HepG2 (cell line): Measurements from ENCODE around the gene SCNM1. TPM values are rescaled to one million over a fixed set of nuclear protein-coding genes. Genes with fewer than 3 reads are reported as not detected.

ENCODE experiments used
- ADNP ChIP-seq: sonication (generic); formaldehyde crosslinking; IDR thresholded peaks from 2 replicates; pipeline ENCODE4 v1.4.0; 2020; ENCODE audit warnings: missing genetic modification reagents
- HNRNPH1 ChIP-seq: fragments of 200-400 bp; formaldehyde crosslinking; optimal IDR thresholded peaks from 2 replicates; pipeline ENCODE3; 2017; ENCODE audit warnings: mild to moderate bottlenecking, low read depth, low read length
- HOXA3 ChIP-seq: sonication (generic); formaldehyde crosslinking; IDR thresholded peaks from 2 replicates; pipeline ENCODE4 v1.5.0; 2020; ENCODE audit warnings: missing genetic modification reagents
- NBN ChIP-seq: fragments of 450-650 bp; conservative IDR thresholded peaks from 2 replicates; pipeline ENCODE4 v1.6.1; 2017
- NFKBIZ ChIP-seq: IDR thresholded peaks from 2 replicates; pipeline ENCODE4 v1.6.1; 2018; ENCODE audit warnings: missing genetic modification reagents, missing compliant biosample characterization
- ZC3H4 ChIP-seq: sonication (generic); formaldehyde crosslinking; IDR thresholded peaks from 2 replicates; pipeline ENCODE4 v1.4.0; 2020; ENCODE audit warnings: missing genetic modification reagents, borderline replicate concordance
- ZFP90 ChIP-seq: sonication (generic); formaldehyde crosslinking; IDR thresholded peaks from 2 replicates; pipeline ENCODE4 v1.8.0; 2022; ENCODE audit warnings: missing genetic modification reagents, mild to moderate bottlenecking, inconsistent platforms, borderline replicate concordance
- ZKSCAN1 ChIP-seq: fragments of 150-350 bp; IDR thresholded peaks from 2 replicates; pipeline ENCODE4 v1.6.1; 2014; ENCODE audit warnings: low read length
- ZNF292 ChIP-seq: sonication (generic); formaldehyde crosslinking; IDR thresholded peaks from 2 replicates; pipeline ENCODE4 v1.8.1; 2022; ENCODE audit warnings: mild to moderate bottlenecking, low read depth, missing genetic modification reagents, borderline replicate concordance
- ZNF616 ChIP-seq: sonication (generic); formaldehyde crosslinking; IDR thresholded peaks from 2 replicates; pipeline ENCODE4 v1.5.0; 2020; ENCODE audit warnings: low read depth, mild to moderate bottlenecking, missing genetic modification reagents
- ZNF619 ChIP-seq: sonication (generic); formaldehyde crosslinking; IDR thresholded peaks from 2 replicates; pipeline ENCODE4 v1.4.0; 2020; ENCODE audit warnings: mild to moderate bottlenecking, missing genetic modification reagents
- ZNF850 ChIP-seq: sonication (generic); formaldehyde crosslinking; conservative IDR thresholded peaks from 2 replicates; pipeline ENCODE4 v1.9.0; 2021; ENCODE audit warnings: mild to moderate bottlenecking, missing genetic modification reagents
- polyA plus RNA-seq, 8 experiments: library from polyadenylated mRNA; depleted of rRNA in 3 of 8; stranded (reverse) in 7 of 8; unstranded in 1 of 8; fragments of >200 nt; fragmentation: Illumina TruSeq in 4 of 8; extraction: Trizol in 4 of 8; gene quantifications; 2 replicates each; pipeline versions ENCODE4 v1.2.1 to v1.2.3, GENCODE V29; 2011 to 2016; ENCODE audit warnings: low read depth in 4 of 8, missing spikeins in 1 of 8, mixed read lengths in 1 of 8; ENCODE audit not compliant: insufficient read depth in 1 of 8
- total RNA-seq, 5 experiments: library from RNA; depleted of rRNA; stranded (reverse); fragments of >200 nt; fragmentation: Illumina TruSeq; extraction: Trizol; gene quantifications; 2 replicates each; pipeline ENCODE4 v1.2.3, GENCODE V29; 2016; ENCODE audit warnings: low read depth in 1 of 5
- TF ChIP-seq, protein P1 (sequence below): sonication (generic); formaldehyde crosslinking; IDR thresholded peaks from 2 replicates; pipeline ENCODE4 v1.4.0; 2020; ENCODE audit warnings: missing genetic modification reagents, borderline replicate concordance
- TF ChIP-seq, protein P2 (sequence below): IDR thresholded peaks from 2 replicates; pipeline ENCODE4 v1.6.1; 2016; ENCODE audit warnings: mild to moderate bottlenecking, missing biosample characterization, missing genetic modification reagents
- TF ChIP-seq, protein P3 (sequence below): sonication (generic); formaldehyde crosslinking; IDR thresholded peaks from 2 replicates; pipeline ENCODE4 v1.4.0; 2020; ENCODE audit warnings: missing genetic modification reagents
- TF ChIP-seq, protein P4 (sequence below): sonication (generic); formaldehyde crosslinking; IDR thresholded peaks from 2 replicates; pipeline ENCODE4 v1.5.1; 2020; ENCODE audit warnings: mild to moderate bottlenecking, missing genetic modification reagents, moderate library complexity
- TF ChIP-seq, protein P5 (sequence below): sonication (generic); formaldehyde crosslinking; IDR thresholded peaks from 2 replicates; pipeline ENCODE4 v1.4.0; 2020; ENCODE audit warnings: missing genetic modification reagents
- TF ChIP-seq, protein P6 (sequence below): IDR thresholded peaks from 2 replicates; pipeline ENCODE4 v1.6.1; 2018; ENCODE audit warnings: missing genetic modification reagents, mild to moderate bottlenecking, missing compliant biosample characterization
- TF ChIP-seq, protein P7 (sequence below): sonication (generic); formaldehyde crosslinking; IDR thresholded peaks from 2 replicates; pipeline ENCODE4 v1.4.0; 2020; ENCODE audit warnings: missing genetic modification reagents

SCNM1 gene
- total and polyA plus RNA-seq, 2 of the 13 experiments (the other 11 are each of a cell fraction or from before 2014, with no cell fraction given) = 16.3 to 31.5 TPM

DNA sequence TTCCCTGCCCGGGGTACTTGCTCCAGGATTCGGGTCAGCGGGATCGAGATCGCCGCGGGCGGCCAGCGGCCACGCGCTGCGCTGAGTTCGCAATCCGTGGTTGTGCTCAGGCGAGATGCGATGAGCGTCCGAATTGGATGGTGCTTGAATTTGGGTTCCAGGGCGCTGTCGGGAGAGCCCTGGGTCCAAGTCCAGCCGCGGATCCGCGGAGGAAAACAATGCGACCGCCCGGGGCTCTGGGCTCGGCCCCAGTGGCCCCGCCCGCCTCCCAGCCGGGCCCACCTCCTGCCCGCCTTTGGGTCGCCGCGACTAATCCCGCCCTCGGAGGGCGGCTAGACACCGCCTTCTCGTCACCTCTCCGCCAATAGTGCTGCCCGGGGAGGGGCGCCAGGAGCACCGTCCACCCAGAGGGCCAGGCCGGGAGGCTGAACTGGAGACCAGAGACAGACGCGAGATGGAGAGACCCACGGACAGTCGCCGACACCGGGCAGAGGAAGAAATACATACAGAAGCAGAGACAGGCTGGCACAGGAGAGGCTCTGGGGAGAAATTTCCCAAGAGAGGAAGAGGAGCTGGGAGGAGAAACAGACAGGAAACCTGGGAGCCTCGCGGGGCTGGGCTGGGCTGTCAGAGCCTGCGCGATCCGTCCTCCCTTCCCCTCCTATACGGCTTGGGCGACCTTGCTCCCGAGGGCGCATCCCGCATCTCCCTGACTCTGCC, 19.4 kb upstream of the SCNM1 start, which contains the start of gene SEMA6C (continued):
- TF ChIP-seq ZNF850 (CRISPR knock-in tag) = no peak
- TF ChIP-seq, protein P1, sequence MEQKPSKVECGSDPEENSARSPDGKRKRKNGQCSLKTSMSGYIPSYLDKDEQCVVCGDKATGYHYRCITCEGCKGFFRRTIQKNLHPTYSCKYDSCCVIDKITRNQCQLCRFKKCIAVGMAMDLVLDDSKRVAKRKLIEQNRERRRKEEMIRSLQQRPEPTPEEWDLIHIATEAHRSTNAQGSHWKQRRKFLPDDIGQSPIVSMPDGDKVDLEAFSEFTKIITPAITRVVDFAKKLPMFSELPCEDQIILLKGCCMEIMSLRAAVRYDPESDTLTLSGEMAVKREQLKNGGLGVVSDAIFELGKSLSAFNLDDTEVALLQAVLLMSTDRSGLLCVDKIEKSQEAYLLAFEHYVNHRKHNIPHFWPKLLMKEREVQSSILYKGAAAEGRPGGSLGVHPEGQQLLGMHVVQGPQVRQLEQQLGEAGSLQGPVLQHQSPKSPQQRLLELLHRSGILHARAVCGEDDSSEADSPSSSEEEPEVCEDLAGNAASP (CRISPR knock-in tag) = peak; percentile 37; the same call in 1 of the 2 replicates
- TF ChIP-seq ZFP90 (CRISPR knock-in tag) = no peak
- 0 out of 2 replicates have a peak, but pooled peaks have one; percentile 7 for TF ChIP-seq HOXA3 (CRISPR knock-in tag)
- no peak for TF ChIP-seq ZKSCAN1
- TF ChIP-seq NFKBIZ (CRISPR knock-in tag) = peak; percentile 5; the same call in 1 of the 2 replicates
- TF ChIP-seq, protein P2, sequence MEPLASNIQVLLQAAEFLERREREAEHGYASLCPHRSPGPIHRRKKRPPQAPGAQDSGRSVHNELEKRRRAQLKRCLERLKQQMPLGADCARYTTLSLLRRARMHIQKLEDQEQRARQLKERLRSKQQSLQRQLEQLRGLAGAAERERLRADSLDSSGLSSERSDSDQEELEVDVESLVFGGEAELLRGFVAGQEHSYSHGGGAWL = no peak; the same call in 1 of the 2 replicates
- TF ChIP-seq, protein P3, sequence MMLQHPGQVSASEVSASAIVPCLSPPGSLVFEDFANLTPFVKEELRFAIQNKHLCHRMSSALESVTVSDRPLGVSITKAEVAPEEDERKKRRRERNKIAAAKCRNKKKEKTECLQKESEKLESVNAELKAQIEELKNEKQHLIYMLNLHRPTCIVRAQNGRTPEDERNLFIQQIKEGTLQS (CRISPR knock-in tag) = no peak
- TF ChIP-seq ADNP (CRISPR knock-in tag) = no peak
- TF ChIP-seq HNRNPH1 = no peak
- TF ChIP-seq ZNF619 (CRISPR knock-in tag) = 0 out of 2 replicates have a peak, but pooled peaks have one; percentile 55
- no peak for TF ChIP-seq ZC3H4 (CRISPR knock-in tag)
- TF ChIP-seq, protein P4, sequence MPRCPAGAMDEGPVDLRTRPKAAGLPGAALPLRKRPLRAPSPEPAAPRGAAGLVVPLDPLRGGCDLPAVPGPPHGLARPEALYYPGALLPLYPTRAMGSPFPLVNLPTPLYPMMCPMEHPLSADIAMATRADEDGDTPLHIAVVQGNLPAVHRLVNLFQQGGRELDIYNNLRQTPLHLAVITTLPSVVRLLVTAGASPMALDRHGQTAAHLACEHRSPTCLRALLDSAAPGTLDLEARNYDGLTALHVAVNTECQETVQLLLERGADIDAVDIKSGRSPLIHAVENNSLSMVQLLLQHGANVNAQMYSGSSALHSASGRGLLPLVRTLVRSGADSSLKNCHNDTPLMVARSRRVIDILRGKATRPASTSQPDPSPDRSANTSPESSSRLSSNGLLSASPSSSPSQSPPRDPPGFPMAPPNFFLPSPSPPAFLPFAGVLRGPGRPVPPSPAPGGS (CRISPR knock-in tag) = no peak; the same call in 1 of the 2 replicates
- no peak for TF ChIP-seq ZNF616
- TF ChIP-seq, protein P5, sequence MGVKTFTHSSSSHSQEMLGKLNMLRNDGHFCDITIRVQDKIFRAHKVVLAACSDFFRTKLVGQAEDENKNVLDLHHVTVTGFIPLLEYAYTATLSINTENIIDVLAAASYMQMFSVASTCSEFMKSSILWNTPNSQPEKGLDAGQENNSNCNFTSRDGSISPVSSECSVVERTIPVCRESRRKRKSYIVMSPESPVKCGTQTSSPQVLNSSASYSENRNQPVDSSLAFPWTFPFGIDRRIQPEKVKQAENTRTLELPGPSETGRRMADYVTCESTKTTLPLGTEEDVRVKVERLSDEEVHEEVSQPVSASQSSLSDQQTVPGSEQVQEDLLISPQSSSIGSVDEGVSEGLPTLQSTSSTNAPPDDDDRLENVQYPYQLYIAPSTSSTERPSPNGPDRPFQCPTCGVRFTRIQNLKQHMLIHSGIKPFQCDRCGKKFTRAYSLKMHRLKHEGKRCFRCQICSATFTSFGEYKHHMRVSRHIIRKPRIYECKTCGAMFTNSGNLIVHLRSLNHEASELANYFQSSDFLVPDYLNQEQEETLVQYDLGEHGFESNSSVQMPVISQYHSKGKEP = no peak
- TF ChIP-seq, protein P6, sequence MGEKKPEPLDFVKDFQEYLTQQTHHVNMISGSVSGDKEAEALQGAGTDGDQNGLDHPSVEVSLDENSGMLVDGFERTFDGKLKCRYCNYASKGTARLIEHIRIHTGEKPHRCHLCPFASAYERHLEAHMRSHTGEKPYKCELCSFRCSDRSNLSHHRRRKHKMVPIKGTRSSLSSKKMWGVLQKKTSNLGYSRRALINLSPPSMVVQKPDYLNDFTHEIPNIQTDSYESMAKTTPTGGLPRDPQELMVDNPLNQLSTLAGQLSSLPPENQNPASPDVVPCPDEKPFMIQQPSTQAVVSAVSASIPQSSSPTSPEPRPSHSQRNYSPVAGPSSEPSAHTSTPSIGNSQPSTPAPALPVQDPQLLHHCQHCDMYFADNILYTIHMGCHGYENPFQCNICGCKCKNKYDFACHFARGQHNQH (CRISPR knock-in tag) = peak; percentile 58; the same call in 1 of the 2 replicates
- TF ChIP-seq, protein P7, sequence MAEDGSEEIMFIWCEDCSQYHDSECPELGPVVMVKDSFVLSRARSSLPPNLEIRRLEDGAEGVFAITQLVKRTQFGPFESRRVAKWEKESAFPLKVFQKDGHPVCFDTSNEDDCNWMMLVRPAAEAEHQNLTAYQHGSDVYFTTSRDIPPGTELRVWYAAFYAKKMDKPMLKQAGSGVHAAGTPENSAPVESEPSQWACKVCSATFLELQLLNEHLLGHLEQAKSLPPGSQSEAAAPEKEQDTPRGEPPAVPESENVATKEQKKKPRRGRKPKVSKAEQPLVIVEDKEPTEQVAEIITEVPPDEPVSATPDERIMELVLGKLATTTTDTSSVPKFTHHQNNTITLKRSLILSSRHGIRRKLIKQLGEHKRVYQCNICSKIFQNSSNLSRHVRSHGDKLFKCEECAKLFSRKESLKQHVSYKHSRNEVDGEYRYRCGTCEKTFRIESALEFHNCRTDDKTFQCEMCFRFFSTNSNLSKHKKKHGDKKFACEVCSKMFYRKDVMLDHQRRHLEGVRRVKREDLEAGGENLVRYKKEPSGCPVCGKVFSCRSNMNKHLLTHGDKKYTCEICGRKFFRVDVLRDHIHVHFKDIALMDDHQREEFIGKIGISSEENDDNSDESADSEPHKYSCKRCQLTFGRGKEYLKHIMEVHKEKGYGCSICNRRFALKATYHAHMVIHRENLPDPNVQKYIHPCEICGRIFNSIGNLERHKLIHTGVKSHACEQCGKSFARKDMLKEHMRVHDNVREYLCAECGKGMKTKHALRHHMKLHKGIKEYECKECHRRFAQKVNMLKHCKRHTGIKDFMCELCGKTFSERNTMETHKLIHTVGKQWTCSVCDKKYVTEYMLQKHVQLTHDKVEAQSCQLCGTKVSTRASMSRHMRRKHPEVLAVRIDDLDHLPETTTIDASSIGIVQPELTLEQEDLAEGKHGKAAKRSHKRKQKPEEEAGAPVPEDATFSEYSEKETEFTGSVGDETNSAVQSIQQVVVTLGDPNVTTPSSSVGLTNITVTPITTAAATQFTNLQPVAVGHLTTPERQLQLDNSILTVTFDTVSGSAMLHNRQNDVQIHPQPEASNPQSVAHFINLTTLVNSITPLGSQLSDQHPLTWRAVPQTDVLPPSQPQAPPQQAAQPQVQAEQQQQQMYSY (CRISPR knock-in tag) = no peak
- TF ChIP-seq NBN = no peak
- TF ChIP-seq ZNF292 (CRISPR knock-in tag) = no peak; the same call in 1 of the 2 replicates
